GM18511 (cell line): ENCODE data around the gene ABHD17A.
A peak's percentile ranks its signal among the peaks of the same experiment; 100 is the strongest.

Experiments
- ATAC-seq: cut with Tn5 transposase; IDR thresholded peaks from one replicate; pipeline ENCODE4 v1.9.1; 2021; ENCODE audit warnings: mild to moderate bottlenecking, moderate library complexity; ENCODE audit not compliant: unreplicated experiment

The ABHD17A gene

DNA sequence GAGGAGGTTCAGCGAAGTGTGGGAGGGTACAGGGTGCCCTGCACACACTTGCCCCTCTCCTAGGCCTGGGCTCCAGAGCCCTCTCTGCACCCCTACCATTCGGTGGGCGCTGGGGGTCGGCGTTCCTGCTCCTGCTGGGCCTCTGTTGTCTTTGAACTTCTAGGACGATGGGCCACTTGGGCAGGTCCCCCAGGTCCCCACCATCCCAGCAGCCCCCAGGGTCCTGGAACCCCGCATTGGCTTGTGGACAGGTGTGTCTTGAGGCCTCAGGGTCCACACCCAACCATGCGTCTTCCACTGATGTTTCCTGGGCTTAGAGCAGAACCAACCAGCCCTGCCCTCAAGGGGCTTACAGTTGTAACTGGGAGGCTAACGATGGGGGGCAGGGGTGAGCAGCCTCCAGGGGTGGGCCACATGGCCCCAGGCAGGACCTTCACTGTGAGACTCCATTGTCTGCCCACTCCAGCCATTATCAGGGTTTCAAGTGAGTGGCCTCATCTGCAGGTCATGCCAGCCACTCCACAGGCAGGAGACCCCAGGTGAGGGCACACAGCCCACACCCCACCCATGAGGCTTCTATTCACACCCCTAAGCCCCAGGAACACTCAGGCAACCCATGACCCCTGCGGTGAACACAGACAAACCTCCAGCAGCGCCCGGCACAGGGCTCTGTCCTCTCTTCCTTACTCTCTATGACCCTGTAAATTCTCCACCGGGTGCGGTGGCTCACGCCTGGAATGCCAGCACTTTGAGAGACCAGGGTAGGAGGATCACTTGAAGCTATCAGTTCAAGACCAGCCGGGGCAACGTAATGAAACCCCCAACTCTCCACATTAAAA lies 19.9 kb downstream of the ABHD17A start:
- ATAC-seq: no peak

DNA sequence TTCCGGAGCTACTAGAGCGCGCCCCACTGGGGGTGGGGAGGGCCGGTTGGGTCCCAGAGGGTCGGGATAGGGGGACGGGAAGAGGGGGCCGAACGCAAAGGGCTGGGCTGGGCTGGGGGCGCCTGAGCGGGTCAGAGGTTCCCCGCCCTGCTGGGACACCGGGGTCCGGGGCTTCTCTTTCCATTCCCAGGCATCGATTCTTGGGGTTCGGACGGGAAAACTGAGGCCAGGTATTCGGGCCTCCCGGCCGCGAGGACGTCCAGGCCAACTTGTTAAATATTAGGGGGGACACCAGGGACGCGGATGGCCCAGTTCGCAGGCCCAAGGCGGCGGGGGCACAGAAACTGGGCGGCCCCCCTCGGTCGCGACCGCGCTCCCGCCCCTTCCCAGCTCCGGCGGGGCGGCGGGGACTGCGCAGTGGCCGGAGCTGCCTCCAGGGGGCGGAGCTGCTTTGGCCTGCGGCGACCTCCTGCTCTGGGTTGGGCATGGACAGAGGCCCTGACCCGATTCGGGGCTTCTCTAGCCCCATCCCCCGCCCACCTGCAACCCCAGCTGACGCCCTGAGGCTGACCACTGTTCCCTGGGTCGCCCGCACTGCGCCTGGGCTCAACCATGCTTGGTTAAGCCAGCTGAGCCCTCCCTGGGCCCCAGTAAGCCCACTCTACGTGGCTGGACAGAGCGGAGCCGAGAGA lies 20.7 kb downstream of the ABHD17A start:
- ATAC-seq: peak; percentile 36

- peak; percentile 61 for ATAC-seq
Measured at GRCh38 chr19:1863638-1864479, 21.4 kb downstream of the ABHD17A start.

DNA sequence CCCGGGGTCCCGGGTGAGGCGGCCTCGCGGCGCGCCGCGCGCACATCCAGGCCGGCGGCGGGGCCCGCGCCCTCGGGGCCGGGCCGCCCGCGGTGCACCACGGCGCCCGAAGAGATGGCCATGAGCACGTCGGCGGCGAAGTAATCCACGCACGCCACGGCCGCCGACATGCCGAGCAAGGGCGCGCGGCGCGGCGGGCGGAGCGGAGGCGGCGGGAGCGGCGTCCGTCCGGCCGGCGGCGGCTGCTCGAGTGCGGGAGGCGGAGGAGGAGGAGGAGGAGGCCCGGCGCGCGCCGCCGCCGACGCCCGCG lies 22.0 kb downstream of the ABHD17A start, which contains the start of gene KLF16:
KLF16 (minus strand) TSS at position 252 of the 310 bp plus-strand sequence; CDS start at position 170, 82 bp downstream.
- ATAC-seq: no peak

GRCh38 chr19:1862424-1863327 lies 22.6 kb downstream of the ABHD17A start:
- no peak for ATAC-seq

DNA sequence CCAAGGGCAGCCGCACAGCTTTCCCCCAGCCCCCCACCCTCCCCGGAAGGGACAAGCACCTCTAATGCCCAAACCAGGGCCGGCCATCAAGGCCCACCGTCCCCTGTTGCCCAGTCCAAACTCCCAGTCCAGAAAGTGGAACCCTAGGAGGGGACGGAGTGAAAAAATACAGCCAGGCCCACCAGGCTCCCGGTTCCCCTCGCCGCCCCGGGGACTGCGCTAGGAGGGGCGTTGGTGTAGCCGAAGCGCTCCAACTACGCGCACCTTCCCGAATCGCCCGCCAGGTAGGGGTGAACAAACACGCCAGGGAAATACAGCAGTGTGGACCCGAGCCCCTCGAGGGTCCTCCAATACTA lies 23.2 kb downstream of the ABHD17A start:
- no peak for ATAC-seq

GRCh38 chr19:1861599-1862031 lies 23.7 kb downstream of the ABHD17A start:
- ATAC-seq: no peak

DNA sequence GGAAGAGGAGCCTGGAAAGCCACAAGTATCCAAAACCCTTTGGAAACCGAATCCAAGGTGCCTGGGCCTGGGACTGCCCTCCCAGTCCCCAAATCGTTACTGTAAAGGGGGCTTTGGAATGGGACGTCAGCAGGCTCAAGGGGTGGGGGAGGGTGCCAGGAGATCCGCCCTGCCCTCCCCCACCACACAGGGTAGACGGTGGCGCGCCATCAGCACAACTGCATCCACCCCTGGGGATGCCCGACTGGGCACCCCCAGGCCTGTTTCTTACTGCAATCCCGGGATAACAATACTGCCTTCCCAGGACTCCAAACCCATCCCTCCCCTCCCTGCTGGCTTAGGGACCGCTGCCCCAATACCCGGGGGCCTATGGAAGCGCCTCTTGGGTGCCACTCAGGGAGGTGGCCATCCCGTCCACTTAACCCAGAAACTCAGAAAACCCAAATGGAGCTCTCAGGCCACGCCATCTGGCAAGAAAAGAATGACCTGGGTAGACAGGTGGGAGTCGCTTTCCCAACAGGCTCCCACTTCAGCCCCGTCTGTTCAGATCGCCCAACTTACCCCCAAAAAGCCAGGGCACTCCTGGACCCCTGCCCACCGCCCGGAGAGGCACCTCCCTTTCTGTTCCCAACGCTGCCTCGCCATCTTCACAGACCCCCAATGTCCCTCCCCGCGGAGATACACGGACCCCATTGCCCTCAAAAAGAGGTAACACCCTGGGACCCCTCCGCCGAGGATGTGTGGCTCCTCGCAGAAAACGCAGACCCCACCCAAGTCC lies 24.3 kb downstream of the ABHD17A start:
- no peak for ATAC-seq

DNA sequence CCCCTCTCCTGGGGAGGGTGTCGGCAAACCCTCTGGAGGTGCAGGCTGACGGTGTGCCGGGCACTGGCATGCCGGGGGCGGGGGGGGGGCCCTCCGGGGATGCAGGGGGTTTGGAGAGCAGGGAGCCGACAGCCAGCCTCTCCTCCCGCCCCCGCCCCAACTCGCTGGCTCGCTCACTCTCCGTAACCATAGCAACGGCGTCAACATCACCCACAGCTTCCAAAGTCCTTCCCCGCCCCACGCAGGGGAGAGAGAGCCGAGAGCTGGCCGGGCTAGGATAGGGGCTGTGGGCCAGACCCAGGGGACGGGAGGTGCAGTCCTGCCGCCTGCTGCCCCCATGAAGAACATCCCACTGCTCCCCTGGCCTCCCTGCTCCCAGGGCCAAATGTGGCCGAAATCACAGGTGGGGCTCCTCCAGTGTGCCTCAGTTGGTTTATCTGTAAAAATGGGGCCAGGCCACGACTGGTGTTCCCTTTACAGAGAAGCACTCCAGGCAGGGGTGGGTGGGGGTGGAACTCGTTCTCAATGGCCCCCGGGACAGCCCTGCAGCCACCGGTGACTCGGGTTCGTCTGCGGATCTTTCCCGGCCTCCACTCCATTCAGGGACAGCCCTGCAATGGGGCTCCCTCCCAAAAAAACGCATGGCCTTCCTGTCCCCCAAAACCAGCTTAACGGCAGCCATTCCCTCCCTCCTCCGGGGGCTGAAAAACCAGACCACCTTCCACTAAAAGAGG lies 25.1 kb downstream of the ABHD17A start:
- no peak for ATAC-seq

- ATAC-seq: no peak
Measured at GRCh38 chr19:1859331-1859781, 25.9 kb downstream of the ABHD17A start.

DNA sequence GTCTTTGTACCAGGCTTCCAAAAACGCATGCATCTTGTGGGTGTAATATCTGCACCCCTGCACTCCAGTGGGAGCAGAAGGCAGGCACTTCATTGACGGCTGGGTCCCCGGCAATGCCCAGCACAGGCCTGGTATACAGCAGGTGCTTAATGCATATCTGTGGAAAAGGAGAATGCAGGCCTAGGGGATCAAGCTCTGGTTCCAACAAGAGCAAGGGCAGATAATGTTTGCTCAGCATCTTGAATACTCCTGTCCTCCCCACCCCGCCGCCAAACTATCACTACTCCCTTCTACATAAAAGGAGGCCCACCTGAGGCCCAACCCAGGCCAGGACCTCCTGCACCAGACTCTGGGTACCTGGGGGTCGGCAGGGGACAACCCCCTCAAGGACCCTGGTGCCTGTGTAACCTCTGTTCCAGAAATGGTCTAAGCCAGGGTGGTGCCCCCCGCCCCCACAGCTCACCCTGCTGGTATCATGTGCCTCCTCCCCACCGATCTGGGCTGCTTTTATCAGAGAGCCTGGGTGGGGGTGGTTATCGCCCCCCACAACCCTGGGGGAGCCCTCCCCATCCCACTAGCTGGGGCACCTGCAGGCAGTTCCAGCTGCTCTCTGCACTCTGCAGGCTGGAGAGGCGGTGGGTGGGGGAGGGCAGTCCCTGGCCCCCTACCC lies 26.7 kb downstream of the ABHD17A start:
- ATAC-seq: no peak

DNA sequence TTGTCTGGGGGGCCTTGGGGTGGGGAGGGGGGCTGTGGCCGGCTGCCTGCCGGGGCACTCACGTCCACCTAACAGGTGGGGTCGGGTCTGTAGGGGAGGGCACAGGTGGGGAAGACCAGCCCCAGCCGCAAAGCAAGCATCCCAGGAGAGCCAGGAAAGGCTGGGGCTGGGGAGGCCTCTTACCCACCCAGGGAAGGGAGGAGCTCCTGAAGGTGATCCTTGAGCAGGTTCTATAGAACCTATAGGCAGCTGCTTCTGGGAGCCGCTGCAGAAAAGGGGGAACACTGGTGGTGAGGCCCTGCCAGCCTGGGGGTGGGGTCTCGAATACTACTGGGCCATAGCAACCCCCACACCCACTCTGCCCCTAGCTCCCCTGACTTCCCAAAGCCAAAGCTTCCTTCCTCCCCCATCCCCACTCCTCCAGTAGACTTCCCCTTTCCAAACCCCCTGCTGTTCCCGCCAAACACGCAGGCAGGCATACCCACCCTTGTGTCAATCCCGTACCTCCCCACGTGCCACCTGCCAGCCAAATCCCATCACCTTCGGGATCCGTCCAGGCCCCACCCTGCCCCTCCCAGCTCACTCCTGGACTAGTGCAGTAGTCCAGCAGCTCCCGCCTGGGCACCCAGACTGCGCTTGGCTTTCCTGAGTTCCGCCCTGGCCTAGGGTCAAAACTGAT lies 27.5 kb downstream of the ABHD17A start:
- no peak for ATAC-seq

GRCh38 chr19:1856698-1857603 lies 28.3 kb downstream of the ABHD17A start:
- peak; percentile 43 for ATAC-seq

GRCh38 chr19:1856345-1856697 lies 29.0 kb downstream of the ABHD17A start:
- ATAC-seq: no peak

- no peak for ATAC-seq
Measured at GRCh38 chr19:1855828-1856255, 29.5 kb downstream of the ABHD17A start.

DNA sequence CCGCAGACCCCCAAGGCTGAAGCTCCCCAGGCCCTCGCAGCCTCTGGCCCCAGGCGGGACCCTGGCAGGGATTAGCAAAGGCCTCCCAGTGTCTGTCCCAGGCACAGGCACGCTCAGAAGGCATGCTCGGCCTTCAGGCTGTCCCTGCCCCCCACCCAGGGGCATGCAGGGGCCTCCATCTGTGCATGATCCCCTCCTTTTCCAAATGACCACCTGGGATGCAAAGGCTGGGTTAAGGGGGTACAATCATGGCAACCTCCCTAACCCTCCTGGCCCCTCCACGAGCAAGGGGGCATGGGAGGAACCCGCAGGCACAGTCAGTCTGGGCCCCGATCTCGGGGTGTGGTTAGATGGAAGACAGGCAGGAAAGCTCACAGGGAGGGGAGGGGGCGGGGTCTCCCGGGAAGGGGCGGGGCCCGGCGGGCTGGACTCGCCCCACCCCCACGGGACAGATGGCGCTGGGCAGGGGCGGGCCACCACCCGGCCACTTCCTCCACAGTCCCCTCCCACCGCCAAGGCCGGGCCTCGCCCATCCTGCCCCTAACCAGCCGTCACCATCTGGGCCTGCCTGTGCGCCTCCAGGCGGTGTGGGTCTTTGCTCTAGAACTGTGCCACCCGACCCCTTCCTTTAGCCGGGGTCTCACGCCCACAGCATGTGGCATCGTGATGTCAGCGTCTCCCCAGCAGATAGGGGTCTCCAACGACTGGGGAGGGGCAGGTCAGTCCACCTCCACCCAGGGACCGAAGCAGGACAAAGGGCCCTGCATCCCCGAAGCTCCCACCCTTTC lies 30.1 kb downstream of the ABHD17A start:
- peak; percentile 57 for ATAC-seq
